ENCODE data around the gene SHD.

Gene SHD

DNA sequence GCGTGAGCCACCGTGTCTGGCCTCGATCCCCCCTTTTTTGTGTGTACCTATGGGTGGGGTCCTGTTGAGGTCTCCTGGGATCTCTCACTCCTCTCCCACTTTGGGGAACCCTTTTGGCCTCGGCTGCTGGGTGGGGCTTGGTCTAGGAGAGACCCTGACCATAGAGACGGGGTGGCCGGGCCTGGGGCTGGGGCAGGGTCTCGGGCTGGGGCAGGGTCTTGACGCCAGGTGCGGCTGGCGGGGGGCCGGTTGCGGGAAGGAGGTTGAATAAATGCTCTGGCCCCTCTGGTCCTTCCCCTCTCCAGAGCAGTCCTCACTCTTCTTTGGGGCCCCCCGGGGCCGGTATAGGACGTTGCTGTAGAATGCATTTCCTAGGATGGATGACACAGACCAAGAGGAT lies 13.4 kb downstream of the SHD start:
- no peak for ATAC-seq
- TF ChIP-seq RARB (CRISPR knock-in tag; IDR thresholded peaks at IDR 0.05), result no peak
- TF ChIP-seq, protein P1, sequence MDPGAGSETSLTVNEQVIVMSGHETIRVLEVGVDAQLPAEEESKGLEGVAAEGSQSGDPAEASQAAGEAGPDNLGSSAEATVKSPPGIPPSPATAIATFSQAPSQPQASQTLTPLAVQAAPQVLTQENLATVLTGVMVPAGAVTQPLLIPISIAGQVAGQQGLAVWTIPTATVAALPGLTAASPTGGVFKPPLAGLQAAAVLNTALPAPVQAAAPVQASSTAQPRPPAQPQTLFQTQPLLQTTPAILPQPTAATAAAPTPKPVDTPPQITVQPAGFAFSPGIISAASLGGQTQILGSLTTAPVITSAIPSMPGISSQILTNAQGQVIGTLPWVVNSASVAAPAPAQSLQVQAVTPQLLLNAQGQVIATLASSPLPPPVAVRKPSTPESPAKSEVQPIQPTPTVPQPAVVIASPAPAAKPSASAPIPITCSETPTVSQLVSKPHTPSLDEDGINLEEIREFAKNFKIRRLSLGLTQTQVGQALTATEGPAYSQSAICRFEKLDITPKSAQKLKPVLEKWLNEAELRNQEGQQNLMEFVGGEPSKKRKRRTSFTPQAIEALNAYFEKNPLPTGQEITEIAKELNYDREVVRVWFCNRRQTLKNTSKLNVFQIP (CRISPR knock-in tag; IDR thresholded peaks at IDR 0.05; ENCODE audit: borderline replicate concordance, low read depth), result no peak
- no peak for TF ChIP-seq ZNF70 (CRISPR knock-in tag; IDR thresholded peaks at IDR 0.05)
- TF ChIP-seq TOX (CRISPR knock-in tag; IDR thresholded peaks at IDR 0.05; ENCODE audit: borderline replicate concordance), result no peak
- TF ChIP-seq, protein P2, sequence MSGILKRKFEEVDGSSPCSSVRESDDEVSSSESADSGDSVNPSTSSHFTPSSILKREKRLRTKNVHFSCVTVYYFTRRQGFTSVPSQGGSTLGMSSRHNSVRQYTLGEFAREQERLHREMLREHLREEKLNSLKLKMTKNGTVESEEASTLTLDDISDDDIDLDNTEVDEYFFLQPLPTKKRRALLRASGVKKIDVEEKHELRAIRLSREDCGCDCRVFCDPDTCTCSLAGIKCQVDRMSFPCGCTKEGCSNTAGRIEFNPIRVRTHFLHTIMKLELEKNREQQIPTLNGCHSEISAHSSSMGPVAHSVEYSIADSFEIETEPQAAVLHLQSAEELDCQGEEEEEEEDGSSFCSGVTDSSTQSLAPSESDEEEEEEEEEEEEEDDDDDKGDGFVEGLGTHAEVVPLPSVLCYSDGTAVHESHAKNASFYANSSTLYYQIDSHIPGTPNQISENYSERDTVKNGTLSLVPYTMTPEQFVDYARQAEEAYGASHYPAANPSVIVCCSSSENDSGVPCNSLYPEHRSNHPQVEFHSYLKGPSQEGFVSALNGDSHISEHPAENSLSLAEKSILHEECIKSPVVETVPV (CRISPR knock-in tag; IDR thresholded peaks at IDR 0.05), result no peak
- TF ChIP-seq, protein P3, sequence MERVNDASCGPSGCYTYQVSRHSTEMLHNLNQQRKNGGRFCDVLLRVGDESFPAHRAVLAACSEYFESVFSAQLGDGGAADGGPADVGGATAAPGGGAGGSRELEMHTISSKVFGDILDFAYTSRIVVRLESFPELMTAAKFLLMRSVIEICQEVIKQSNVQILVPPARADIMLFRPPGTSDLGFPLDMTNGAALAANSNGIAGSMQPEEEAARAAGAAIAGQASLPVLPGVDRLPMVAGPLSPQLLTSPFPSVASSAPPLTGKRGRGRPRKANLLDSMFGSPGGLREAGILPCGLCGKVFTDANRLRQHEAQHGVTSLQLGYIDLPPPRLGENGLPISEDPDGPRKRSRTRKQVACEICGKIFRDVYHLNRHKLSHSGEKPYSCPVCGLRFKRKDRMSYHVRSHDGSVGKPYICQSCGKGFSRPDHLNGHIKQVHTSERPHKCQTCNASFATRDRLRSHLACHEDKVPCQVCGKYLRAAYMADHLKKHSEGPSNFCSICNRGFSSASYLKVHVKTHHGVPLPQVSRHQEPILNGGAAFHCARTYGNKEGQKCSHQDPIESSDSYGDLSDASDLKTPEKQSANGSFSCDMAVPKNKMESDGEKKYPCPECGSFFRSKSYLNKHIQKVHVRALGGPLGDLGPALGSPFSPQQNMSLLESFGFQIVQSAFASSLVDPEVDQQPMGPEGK (CRISPR knock-in tag; IDR thresholded peaks at IDR 0.05; ENCODE audit: borderline replicate concordance), result no peak
- TF ChIP-seq, protein P4, sequence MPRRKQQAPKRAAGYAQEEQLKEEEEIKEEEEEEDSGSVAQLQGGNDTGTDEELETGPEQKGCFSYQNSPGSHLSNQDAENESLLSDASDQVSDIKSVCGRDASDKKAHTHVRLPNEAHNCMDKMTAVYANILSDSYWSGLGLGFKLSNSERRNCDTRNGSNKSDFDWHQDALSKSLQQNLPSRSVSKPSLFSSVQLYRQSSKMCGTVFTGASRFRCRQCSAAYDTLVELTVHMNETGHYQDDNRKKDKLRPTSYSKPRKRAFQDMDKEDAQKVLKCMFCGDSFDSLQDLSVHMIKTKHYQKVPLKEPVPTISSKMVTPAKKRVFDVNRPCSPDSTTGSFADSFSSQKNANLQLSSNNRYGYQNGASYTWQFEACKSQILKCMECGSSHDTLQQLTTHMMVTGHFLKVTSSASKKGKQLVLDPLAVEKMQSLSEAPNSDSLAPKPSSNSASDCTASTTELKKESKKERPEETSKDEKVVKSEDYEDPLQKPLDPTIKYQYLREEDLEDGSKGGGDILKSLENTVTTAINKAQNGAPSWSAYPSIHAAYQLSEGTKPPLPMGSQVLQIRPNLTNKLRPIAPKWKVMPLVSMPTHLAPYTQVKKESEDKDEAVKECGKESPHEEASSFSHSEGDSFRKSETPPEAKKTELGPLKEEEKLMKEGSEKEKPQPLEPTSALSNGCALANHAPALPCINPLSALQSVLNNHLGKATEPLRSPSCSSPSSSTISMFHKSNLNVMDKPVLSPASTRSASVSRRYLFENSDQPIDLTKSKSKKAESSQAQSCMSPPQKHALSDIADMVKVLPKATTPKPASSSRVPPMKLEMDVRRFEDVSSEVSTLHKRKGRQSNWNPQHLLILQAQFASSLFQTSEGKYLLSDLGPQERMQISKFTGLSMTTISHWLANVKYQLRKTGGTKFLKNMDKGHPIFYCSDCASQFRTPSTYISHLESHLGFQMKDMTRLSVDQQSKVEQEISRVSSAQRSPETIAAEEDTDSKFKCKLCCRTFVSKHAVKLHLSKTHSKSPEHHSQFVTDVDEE (CRISPR knock-in tag; IDR thresholded peaks at IDR 0.05), result no peak
- no peak for TF ChIP-seq ZNF565 (CRISPR knock-in tag; conservative IDR thresholded peaks at IDR 0.05; ENCODE audit: low read depth)
- TF ChIP-seq ISL1 (CRISPR knock-in tag; IDR thresholded peaks at IDR 0.05), result no peak
- TF ChIP-seq SNAI2 (CRISPR knock-in tag; IDR thresholded peaks at IDR 0.05), result no peak
- TF ChIP-seq ZC3H10 (CRISPR knock-in tag; IDR thresholded peaks at IDR 0.05), result no peak
- no peak for TF ChIP-seq PPARA (CRISPR knock-in tag; IDR thresholded peaks at IDR 0.05; ENCODE audit: borderline replicate concordance)
- TF ChIP-seq BACH2 (CRISPR knock-in tag; IDR thresholded peaks at IDR 0.05; ENCODE audit: borderline replicate concordance), result no peak
- TF ChIP-seq ARNTL (CRISPR knock-in tag; IDR thresholded peaks at IDR 0.05; ENCODE audit: borderline replicate concordance, low read depth), result no peak
- TF ChIP-seq CSDC2 (CRISPR knock-in tag; IDR thresholded peaks at IDR 0.05), result no peak
- no peak for TF ChIP-seq ESRRG (CRISPR knock-in tag; IDR thresholded peaks at IDR 0.05)
- no peak for TF ChIP-seq GLIS3 (CRISPR knock-in tag; IDR thresholded peaks at IDR 0.05)
- no peak for TF ChIP-seq TCF4 (CRISPR knock-in tag; IDR thresholded peaks at IDR 0.05; ENCODE audit: borderline replicate concordance)
- no peak for TF ChIP-seq OSR1 (CRISPR knock-in tag; IDR thresholded peaks at IDR 0.05)

DNA sequence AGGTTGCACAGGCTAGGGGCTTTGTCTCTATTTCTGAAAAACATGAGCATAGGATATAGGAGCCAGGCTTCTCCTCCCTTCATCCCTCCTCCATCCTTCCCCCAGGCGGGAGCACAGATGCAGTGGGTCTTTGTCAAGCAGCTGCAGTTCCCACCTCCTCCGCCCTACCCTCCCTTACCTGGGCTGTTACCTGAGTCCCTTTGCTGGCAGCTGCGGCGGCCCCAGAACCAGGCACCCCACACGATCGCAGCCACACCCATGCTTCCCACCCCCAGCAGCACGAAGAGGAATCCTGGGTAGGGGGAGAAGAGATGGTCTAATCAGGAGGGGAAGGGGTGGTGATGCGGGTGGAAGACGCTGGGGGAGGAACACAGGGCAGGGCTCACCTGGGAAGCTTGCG lies 15.3 kb downstream of the SHD start:
- no peak for TF ChIP-seq TCF4 (CRISPR knock-in tag; IDR thresholded peaks at IDR 0.05; ENCODE audit: borderline replicate concordance)
- TF ChIP-seq ZFP30 (CRISPR knock-in tag; IDR thresholded peaks at IDR 0.05), result no peak
- TF ChIP-seq, protein P2 (CRISPR knock-in tag; IDR thresholded peaks at IDR 0.05), result no peak
- no peak for TF ChIP-seq ZFP3 (CRISPR knock-in tag; IDR thresholded peaks at IDR 0.05)
- no peak for TF ChIP-seq CSDC2 (CRISPR knock-in tag; IDR thresholded peaks at IDR 0.05)
- no peak for TF ChIP-seq RARB (CRISPR knock-in tag; IDR thresholded peaks at IDR 0.05)
- no peak for TF ChIP-seq PPARA (CRISPR knock-in tag; IDR thresholded peaks at IDR 0.05; ENCODE audit: borderline replicate concordance)
- TF ChIP-seq, protein P3 (CRISPR knock-in tag; IDR thresholded peaks at IDR 0.05; ENCODE audit: borderline replicate concordance), result no peak
- TF ChIP-seq, protein P1 (CRISPR knock-in tag; IDR thresholded peaks at IDR 0.05; ENCODE audit: borderline replicate concordance, low read depth), result no peak
- no peak for TF ChIP-seq ZNF8 (CRISPR knock-in tag; IDR thresholded peaks at IDR 0.05)
- no peak for TF ChIP-seq SNAI2 (CRISPR knock-in tag; IDR thresholded peaks at IDR 0.05)
- TF ChIP-seq ESRRG (CRISPR knock-in tag; IDR thresholded peaks at IDR 0.05), result no peak
- no peak for TF ChIP-seq TOX (CRISPR knock-in tag; IDR thresholded peaks at IDR 0.05; ENCODE audit: borderline replicate concordance)
- no peak for ATAC-seq
